ENCODE results near the gene HBA1. TPM values are rescaled to one million over a fixed set of nuclear protein-coding genes. Genes with fewer than 3 reads are reported as not detected.
"Not testable (repeated sequence)": the region's sequence is repeated elsewhere in the genome, so short reads cannot be mapped to it uniquely, and the experiment has no call there.

HBA1 gene
- total RNA-seq, 1 donor from 2014 or later: not detected

DNA sequence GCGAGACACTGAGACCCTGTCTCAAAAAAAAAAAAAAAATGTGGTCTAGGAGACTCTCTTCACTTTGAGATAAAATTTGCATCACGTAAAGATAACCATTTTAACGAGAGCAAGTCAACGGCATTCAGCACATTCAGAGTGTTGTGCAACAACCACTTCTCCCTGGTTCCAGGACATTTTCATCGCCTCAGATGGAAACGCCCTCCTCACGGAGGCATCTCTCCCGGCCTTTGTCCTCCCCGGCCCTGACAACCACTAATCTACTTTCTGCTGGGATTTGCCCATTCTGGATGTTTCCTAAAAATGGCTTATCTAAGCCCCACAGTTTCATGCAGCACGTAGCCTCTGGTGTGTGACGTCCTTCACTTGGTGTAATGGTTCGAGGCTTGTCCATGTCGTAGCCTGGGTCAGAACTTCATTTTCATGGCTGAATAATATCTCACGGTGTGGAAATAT, 31.7 kb upstream of the HBA1 start:
- Mint-ChIP-seq H3K36me3 (ENCODE audit: insufficient read depth) (no peaks in the 10 kb centered on the region), H3K27me3 (peaks cover 45% of the 10 kb centered on the region), H3K4me1 (ENCODE audit: low read depth) (no peaks in the 10 kb centered on the region), H3K4me3 (ENCODE audit: low read depth) (no peak overlapping the region), H3K9me3 (ENCODE audit: low read depth) (no peaks in the 10 kb centered on the region), H3K27ac (no peak overlapping the region)
- DNase-seq (ENCODE audit: low spot score, unreplicated experiment): no peak
- TF ChIP-seq, protein P1, sequence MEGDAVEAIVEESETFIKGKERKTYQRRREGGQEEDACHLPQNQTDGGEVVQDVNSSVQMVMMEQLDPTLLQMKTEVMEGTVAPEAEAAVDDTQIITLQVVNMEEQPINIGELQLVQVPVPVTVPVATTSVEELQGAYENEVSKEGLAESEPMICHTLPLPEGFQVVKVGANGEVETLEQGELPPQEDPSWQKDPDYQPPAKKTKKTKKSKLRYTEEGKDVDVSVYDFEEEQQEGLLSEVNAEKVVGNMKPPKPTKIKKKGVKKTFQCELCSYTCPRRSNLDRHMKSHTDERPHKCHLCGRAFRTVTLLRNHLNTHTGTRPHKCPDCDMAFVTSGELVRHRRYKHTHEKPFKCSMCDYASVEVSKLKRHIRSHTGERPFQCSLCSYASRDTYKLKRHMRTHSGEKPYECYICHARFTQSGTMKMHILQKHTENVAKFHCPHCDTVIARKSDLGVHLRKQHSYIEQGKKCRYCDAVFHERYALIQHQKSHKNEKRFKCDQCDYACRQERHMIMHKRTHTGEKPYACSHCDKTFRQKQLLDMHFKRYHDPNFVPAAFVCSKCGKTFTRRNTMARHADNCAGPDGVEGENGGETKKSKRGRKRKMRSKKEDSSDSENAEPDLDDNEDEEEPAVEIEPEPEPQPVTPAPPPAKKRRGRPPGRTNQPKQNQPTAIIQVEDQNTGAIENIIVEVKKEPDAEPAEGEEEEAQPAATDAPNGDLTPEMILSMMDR (IDR thresholded peaks at IDR 0.05; ENCODE audit: unreplicated experiment): no peak

DNA sequence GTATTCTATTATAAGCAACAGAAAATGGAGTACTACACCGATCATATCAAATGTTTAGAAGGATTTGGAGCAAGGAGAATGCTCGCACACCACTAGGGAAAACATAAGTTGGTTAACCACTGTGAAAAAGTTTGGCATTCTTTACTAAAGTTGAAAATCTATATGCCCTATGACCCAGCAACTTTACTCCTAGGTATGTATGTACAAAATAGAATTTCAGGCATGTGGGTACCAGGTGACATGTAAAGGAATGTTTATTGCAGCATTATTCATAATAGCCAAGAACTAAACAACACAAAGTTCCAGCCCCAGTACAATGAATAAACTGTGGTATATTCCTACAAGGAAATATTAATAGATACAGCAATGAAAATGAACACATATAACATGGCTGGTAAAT, 29.8 kb upstream of the HBA1 start:
- Mint-ChIP-seq H3K27me3 (peaks cover 52% of the 10 kb centered on the region), H3K4me1 (ENCODE audit: low read depth) (no peaks in the 10 kb centered on the region), H3K9me3 (ENCODE audit: low read depth) (no peaks in the 10 kb centered on the region), H3K27ac (no peak overlapping the region), H3K4me3 (ENCODE audit: low read depth) (no peak overlapping the region), H3K36me3 (ENCODE audit: insufficient read depth) (no peaks in the 10 kb centered on the region)
- DNase-seq (ENCODE audit: low spot score, unreplicated experiment): no peak
- TF ChIP-seq, protein P1 (IDR thresholded peaks at IDR 0.05; ENCODE audit: unreplicated experiment): no peak

DNA sequence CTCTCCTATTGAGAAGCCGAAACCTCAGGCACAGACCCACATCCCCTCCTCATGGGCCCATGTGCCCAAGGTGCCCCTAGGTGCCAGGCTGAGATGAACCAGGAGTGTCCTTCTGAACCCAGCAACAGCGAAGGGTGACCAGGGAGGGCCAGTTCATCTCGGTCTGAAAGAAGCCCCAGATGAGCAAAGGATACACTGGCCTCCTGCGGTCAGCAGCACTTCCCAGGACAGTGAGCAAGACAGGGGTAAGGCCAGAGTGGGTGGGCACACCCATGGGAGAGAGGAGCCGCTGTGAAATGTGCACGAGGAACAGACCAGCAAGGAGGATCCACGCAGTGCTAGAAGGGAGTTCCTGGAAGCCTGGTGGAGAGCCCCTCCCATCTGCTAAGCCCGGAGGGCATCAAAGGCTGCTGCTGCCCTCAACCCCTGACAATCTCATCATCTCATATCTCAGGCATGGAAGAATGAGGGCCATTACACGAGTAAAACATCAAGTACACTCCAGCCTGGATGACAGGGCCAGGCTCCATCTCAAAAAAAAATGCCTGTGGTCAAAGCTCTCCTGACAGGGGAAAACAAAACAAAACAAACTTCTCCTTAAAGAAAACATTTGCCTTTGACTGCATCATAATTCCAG, 27.3 kb upstream of the HBA1 start:
- H3K4me3 Mint-ChIP-seq (ENCODE audit: low read depth): no peak overlapping the region
- no peaks in the 10 kb centered on the region for H3K4me1 Mint-ChIP-seq (ENCODE audit: low read depth)
- no peaks in the 10 kb centered on the region for H3K36me3 Mint-ChIP-seq (ENCODE audit: insufficient read depth)
- peaks cover 59% of the 10 kb centered on the region for H3K27me3 Mint-ChIP-seq
- TF ChIP-seq, protein P1 (IDR thresholded peaks at IDR 0.05; ENCODE audit: unreplicated experiment): no peak
- no peak overlapping the region for H3K27ac Mint-ChIP-seq
- DNase-seq (ENCODE audit: low spot score, unreplicated experiment): no peak
- no peaks in the 10 kb centered on the region for H3K9me3 Mint-ChIP-seq (ENCODE audit: low read depth)

DNA sequence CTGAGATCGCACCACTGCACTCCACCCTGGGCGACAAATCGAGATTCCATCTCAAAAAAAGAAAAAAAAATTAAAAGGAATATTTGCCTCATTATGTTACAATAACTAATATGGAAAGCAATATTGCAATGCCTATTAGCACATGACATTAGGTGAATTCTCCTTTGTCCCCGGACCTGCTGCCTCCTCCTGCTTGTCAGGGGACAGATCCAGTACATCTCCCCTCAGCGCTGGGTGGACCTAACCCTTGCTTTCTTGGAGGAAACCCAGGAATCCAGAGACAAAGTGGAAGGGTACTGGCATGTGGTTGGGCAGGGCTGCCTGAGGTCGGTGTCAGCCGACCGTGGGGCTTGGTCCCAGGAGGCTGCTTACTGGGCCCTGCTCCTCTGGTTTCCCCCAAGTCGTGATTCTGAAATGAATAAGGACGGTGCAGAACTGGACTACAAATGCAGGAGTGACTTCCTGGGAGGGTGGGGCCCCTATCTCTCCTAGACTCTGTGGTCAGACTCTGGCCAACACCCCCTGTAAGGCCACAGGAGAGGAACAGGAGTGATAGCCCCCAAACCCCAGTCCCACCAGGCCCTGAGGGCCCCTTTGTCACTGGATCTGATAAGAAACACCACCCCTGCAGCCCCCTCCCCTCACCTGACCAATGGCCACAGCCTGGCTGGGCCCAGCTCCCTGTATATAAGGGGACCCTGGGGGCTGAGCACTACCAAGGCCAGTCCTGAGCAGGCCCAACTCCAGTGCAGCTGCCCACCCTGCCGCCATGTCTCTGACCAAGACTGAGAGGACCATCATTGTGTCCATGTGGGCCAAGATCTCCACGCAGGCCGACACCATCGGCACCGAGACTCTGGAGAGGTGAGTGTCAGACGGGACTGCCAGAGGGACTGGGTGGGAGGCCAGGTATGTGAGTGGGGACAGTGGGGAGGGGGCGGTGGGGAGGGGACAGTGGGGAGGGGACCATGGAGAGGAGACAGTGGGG, 24.0 kb upstream of the HBA1 start, which contains the start of gene HBZ:
TSS of gene HBZ (plus strand) at position 504 of the 988 bp plus-strand sequence. CDS start at position 770, 266 bp downstream.
- no peak for DNase-seq (ENCODE audit: low spot score, unreplicated experiment)
- H3K9me3 Mint-ChIP-seq (ENCODE audit: low read depth): no peaks in the 10 kb centered on the region
- peaks cover 61% of the 10 kb centered on the region for H3K27me3 Mint-ChIP-seq
- TF ChIP-seq, protein P1 (IDR thresholded peaks at IDR 0.05; ENCODE audit: unreplicated experiment): no peak
- H3K4me3 Mint-ChIP-seq (ENCODE audit: low read depth): no peak within 1 kb of the TSS
- H3K27ac Mint-ChIP-seq: no peak within 1 kb of the TSS
- peaks cover 3% of the 10 kb centered on the region for H3K4me1 Mint-ChIP-seq (ENCODE audit: low read depth)
- no peaks in the 10 kb centered on the region for H3K36me3 Mint-ChIP-seq (ENCODE audit: insufficient read depth)

DNA sequence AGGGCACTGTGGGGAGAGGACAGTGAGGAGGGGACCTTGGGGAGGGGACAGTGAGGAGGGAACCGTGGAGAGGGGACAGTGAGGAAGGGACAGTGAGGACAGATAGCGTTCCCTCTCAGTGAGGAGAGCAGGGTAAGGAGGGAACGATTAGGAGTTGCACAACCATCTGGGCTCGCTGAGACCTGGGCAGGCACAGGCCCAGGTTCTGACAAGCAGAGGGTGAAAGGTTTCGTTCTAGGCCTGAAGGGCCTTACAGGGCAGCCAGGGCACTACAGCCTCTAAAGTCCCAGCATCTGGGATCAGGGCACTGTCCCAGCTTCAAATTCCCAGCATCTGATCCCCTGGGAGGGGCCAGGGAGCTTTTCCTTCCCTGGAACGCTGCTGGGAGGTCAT, 23.4 kb upstream of the HBA1 start:
- H3K27ac Mint-ChIP-seq; H3K9me3 Mint-ChIP-seq (ENCODE audit: low read depth); H3K36me3 Mint-ChIP-seq (ENCODE audit: insufficient read depth); H3K4me1 Mint-ChIP-seq (ENCODE audit: low read depth); H3K4me3 Mint-ChIP-seq (ENCODE audit: low read depth); DNase-seq (ENCODE audit: low spot score, unreplicated experiment): not testable (repeated sequence)
- peaks cover 67% of the 10 kb centered on the region for H3K27me3 Mint-ChIP-seq

DNA sequence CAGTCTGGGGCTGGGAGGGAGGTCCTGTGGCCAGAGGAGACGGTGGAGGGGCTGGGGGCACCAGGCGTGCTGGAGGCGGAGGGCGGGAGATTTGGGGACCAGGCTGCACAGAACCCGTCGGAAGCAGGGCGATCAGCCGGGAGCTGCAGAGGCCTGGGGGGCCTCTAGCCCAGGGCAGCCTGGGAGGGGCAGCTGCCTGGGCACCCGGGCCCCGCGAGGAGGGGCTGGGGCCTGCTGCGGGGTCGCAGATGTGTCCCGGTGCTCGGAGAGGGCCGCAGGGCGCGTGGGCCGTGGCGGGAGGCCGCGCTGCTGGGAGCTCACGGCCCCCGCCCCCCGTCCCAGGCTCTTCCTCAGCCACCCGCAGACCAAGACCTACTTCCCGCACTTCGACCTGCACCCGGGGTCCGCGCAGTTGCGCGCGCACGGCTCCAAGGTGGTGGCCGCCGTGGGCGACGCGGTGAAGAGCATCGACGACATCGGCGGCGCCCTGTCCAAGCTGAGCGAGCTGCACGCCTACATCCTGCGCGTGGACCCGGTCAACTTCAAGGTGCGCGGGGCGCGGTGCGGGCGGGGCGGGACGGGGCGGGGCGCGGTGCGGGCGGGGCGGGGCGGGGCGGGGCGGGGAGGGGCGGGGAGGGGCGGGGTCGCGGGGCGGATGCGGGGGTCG, 22.8 kb upstream of the HBA1 start:
- not testable (repeated sequence) for H3K27ac Mint-ChIP-seq; H3K36me3 Mint-ChIP-seq (ENCODE audit: insufficient read depth); H3K9me3 Mint-ChIP-seq (ENCODE audit: low read depth); H3K4me3 Mint-ChIP-seq (ENCODE audit: low read depth); H3K4me1 Mint-ChIP-seq (ENCODE audit: low read depth); DNase-seq (ENCODE audit: low spot score, unreplicated experiment)
- H3K27me3 Mint-ChIP-seq: peaks cover 66% of the 10 kb centered on the region

All from progenitor cell of endocrine pancreas (in vitro differentiated cells).